Loucy (cell line): Measurements from ENCODE around the gene ARHGAP22.

ENCODE experiments used
- EZH2phosphoT487 ChIP-seq: fragments of 200-600 bp; IDR thresholded peaks from 2 replicates; pipeline ENCODE4 v1.6.1; 2018; ENCODE audit warnings: antibody characterized with exemption, mild to moderate bottlenecking, moderate library complexity, borderline replicate concordance
- TF ChIP-seq, protein P1 (sequence below): fragments of 200-600 bp; sonication (generic); conservative IDR thresholded peaks from 2 replicates; pipeline ENCODE4 v1.5.1; 2014; ENCODE audit warnings: mild to moderate bottlenecking, antibody characterized with exemption, low read length

DNA sequence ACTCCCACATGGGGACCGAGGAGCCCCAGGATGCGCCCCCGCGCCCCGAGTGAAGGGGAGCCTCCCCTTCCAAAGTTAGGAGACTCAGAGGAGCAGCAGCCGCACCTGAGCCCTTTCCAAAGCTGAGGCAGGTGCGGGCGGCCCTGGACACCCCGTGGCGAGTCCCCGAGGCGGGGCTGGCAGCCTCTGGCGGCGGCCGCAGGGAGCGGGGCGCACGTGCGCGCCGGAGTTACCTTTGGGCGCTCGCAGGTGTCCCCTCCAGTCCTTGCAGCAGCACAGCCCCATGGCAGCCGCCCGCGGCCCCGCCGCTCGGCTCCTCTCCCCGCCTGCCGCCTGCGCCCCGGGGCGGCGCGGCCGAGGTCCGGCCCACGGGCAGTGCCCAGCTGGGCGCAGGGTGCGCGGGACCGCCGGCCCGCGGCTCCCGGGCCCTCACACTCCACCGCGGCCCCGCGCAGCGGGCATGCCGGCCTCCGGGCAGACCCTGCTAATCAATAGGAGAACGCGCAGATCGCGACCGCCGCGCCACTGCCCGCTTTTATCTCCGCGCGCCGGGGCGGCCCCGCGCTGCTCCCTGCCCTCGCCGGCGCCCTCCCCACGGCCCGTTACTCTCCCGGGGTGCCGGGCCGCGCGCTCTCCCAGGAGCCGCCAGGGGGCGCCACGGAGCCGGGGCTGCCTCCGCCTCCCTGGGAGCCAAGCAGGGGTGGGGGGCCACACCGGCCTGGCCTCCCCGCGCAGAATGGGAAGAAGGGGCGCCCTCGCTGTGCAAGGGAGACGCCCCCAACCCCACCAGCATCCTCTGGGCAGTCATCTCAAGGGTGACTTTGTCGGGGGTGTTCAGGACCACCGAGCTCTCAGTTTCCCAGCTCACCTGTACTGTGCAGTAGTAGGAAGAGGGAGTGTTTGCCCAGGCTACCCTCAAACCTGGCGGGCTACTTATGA lies 80.8 kb downstream of the ARHGAP22 start:
- no peak for TF ChIP-seq EZH2phosphoT487
- TF ChIP-seq, protein P1, sequence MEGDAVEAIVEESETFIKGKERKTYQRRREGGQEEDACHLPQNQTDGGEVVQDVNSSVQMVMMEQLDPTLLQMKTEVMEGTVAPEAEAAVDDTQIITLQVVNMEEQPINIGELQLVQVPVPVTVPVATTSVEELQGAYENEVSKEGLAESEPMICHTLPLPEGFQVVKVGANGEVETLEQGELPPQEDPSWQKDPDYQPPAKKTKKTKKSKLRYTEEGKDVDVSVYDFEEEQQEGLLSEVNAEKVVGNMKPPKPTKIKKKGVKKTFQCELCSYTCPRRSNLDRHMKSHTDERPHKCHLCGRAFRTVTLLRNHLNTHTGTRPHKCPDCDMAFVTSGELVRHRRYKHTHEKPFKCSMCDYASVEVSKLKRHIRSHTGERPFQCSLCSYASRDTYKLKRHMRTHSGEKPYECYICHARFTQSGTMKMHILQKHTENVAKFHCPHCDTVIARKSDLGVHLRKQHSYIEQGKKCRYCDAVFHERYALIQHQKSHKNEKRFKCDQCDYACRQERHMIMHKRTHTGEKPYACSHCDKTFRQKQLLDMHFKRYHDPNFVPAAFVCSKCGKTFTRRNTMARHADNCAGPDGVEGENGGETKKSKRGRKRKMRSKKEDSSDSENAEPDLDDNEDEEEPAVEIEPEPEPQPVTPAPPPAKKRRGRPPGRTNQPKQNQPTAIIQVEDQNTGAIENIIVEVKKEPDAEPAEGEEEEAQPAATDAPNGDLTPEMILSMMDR = peak; percentile 52
